Neural progenitor cell (in vitro differentiated cells): ENCODE data around the gene NF1. TPM values are rescaled to one million over a fixed set of nuclear protein-coding genes. Genes with fewer than 3 reads are reported as not detected.

ENCODE experiments used
- DNase-seq: peaks from one replicate; pipeline ENCODE4 v3.0.0-alpha.2; 2016; ENCODE audit warnings: low spot score
- H2AFZ ChIP-seq: fragments of 200-600 bp; sonication (generic); replicated peaks from 2 replicates; pipeline ENCODE4 v1.6.1; 2016; ENCODE audit warnings: antibody characterized with exemption
- H3F3A ChIP-seq: fragments of 200-600 bp; sonication (generic); 2 replicates; pipeline ENCODE4 v1.6.1; 2016; ENCODE audit warnings: antibody characterized with exemption, low read depth
- H3K27ac ChIP-seq: fragments of 200-600 bp; sonication (generic); 2 replicates; pipeline ENCODE4 v1.5.1; 2016; ENCODE audit warnings: mild to moderate bottlenecking
- H3K27me3 ChIP-seq: fragments of 200-600 bp; sonication (generic); 2 replicates; pipeline ENCODE4 v1.6.1; 2016; ENCODE audit warnings: mild to moderate bottlenecking, moderate library complexity
- H3K36me3 ChIP-seq: fragments of 200-600 bp; sonication (generic); 2 replicates; pipeline ENCODE4 v1.5.1; 2016
- H3K4me1 ChIP-seq: fragments of 200-600 bp; sonication (generic); 2 replicates; pipeline ENCODE4 v1.6.1; 2016; ENCODE audit warnings: mixed run types
- H3K4me2 ChIP-seq: fragments of 200-600 bp; sonication (generic); 2 replicates; pipeline ENCODE4 v1.6.1; 2016
- H3K4me3 ChIP-seq: fragments of 200-600 bp; sonication (generic); 2 replicates; pipeline ENCODE4 v1.5.1; 2016
- H3K79me2 ChIP-seq: fragments of 200-600 bp; sonication (generic); 2 replicates; pipeline ENCODE4 v1.6.1; 2016; ENCODE audit warnings: low read depth
- H3K9ac ChIP-seq: fragments of 200-600 bp; sonication (generic); 2 replicates; pipeline ENCODE4 v1.6.1; 2016
- H3K9me3 ChIP-seq: fragments of 200-600 bp; sonication (generic); 2 replicates; pipeline ENCODE4 v1.5.1; 2016; ENCODE audit warnings: low read depth
- H4K20me1 ChIP-seq: fragments of 200-600 bp; sonication (generic); 2 replicates; pipeline ENCODE4 v1.6.1; 2016; ENCODE audit warnings: low read depth
- H3K27ac Mint-ChIP-seq: 3 replicates; pipeline ENCODE4 v1.8.0; 2021; ENCODE audit warnings: mixed read lengths
- H3K27me3 Mint-ChIP-seq: 2 replicates; pipeline ENCODE4 v1.8.0; 2022; ENCODE audit warnings: low read depth, mild to moderate bottlenecking, inconsistent platforms, moderate library complexity, mixed read lengths; ENCODE audit not compliant: insufficient read depth
- H3K36me3 Mint-ChIP-seq: 3 replicates; pipeline ENCODE4 v1.8.0; 2021; ENCODE audit warnings: mixed read lengths
- H3K4me1 Mint-ChIP-seq: 3 replicates; pipeline ENCODE4 v1.8.0; 2021; ENCODE audit warnings: mixed read lengths
- H3K4me3 Mint-ChIP-seq: 3 replicates; pipeline ENCODE4 v1.8.0; 2021; ENCODE audit warnings: mild to moderate bottlenecking, moderate library complexity, mixed read lengths
- H3K9me3 Mint-ChIP-seq: 3 replicates; pipeline ENCODE4 v1.8.0; 2020; ENCODE audit warnings: mixed read lengths
- CTCF ChIP-seq: fragments of 200-600 bp; sonication (generic); IDR thresholded peaks from 2 replicates; pipeline ENCODE4 v1.5.1; 2017; ENCODE audit warnings: antibody characterized with exemption, mild to moderate bottlenecking
- EZH2 ChIP-seq: fragments of 200-600 bp; sonication (generic); IDR thresholded peaks from 2 replicates; pipeline ENCODE4 v1.6.1; 2017; ENCODE audit warnings: antibody characterized with exemption, mild to moderate bottlenecking, moderate library complexity
- EZH2phosphoT487 ChIP-seq: fragments of 200-600 bp; sonication (generic); IDR thresholded peaks from 2 replicates; pipeline ENCODE4 v1.6.1; 2017; ENCODE audit warnings: antibody characterized with exemption
- total RNA-seq: library from RNA; depleted of rRNA; stranded (reverse); fragments of >200 nt; gene quantifications from 2 replicates; pipeline ENCODE4 v1.2.3, GENCODE V29; 2015; ENCODE audit warnings: low replicate concordance

NF1 gene
- total RNA-seq, 1 donor from 2014 or later: 54.8 TPM

GRCh38 chr17:31273516-31273915 lies 178.7 kb downstream of the NF1 start:
- Histone ChIP-seq H3K27ac (no peak overlapping the region), H3K4me3 (no peak overlapping the region), H3K79me2 (no peaks in the 10 kb centered on the region), H3K4me1 (no peaks in the 10 kb centered on the region), H3K4me2 (no peak overlapping the region), H3F3A (no peaks in the 10 kb centered on the region), H3K9me3 (no peaks in the 10 kb centered on the region), H3K27me3 (no peaks in the 10 kb centered on the region), H3K9ac (no peak overlapping the region), H3K36me3 (peaks cover 2% of the 10 kb centered on the region), H4K20me1 (no peaks in the 10 kb centered on the region), H2AFZ (no peak overlapping the region)
- no peak for DNase-seq
- H3K27ac Mint-ChIP-seq: no peak overlapping the region
- TF ChIP-seq EZH2phosphoT487 (no peak), EZH2 (no peak), CTCF (no peak)
- H3K27me3 Mint-ChIP-seq: no peaks in the 10 kb centered on the region
- H3K9me3 Mint-ChIP-seq: no peaks in the 10 kb centered on the region
- peaks cover 12% of the 10 kb centered on the region for H3K4me1 Mint-ChIP-seq
- peaks cover 34% of the 10 kb centered on the region for H3K36me3 Mint-ChIP-seq
- H3K4me3 Mint-ChIP-seq: no peak overlapping the region

- Histone ChIP-seq H3K4me1 (peaks cover 3% of the 10 kb centered on the region), H3K4me3 (no peak overlapping the region), H3K79me2 (no peaks in the 10 kb centered on the region), H3K9ac (no peak overlapping the region), H3K36me3 (peaks cover 2% of the 10 kb centered on the region), H3F3A (no peaks in the 10 kb centered on the region), H3K27me3 (no peaks in the 10 kb centered on the region), H3K27ac (no peak overlapping the region), H3K9me3 (no peaks in the 10 kb centered on the region), H3K4me2 (no peak overlapping the region), H4K20me1 (no peaks in the 10 kb centered on the region), H2AFZ (no peak overlapping the region)
- Mint-ChIP-seq H3K27me3 (no peaks in the 10 kb centered on the region), H3K36me3 (peaks cover 31% of the 10 kb centered on the region), H3K4me1 (peaks cover 8% of the 10 kb centered on the region), H3K9me3 (no peaks in the 10 kb centered on the region), H3K4me3 (no peak overlapping the region), H3K27ac (no peak overlapping the region)
- DNase-seq: no peak
- TF ChIP-seq EZH2: no peak
- TF ChIP-seq EZH2phosphoT487: no peak
- TF ChIP-seq CTCF: no peak
Observed at GRCh38 chr17:31274252-31274651, 179.5 kb downstream of the NF1 start.

- H3K4me2 ChIP-seq: no peak overlapping the region
- H3K4me3 Mint-ChIP-seq: no peak overlapping the region
Observed at GRCh38 chr17:31275116-31275515, 180.3 kb downstream of the NF1 start.

More at GRCh38 chr17:31275116-31275515, 180.3 kb downstream of the NF1 start:
- H3K4me3 ChIP-seq: no peak overlapping the region
- no peaks in the 10 kb centered on the region for H3F3A ChIP-seq
- Mint-ChIP-seq H3K27me3 (no peaks in the 10 kb centered on the region), H3K36me3 (peaks cover 27% of the 10 kb centered on the region), H3K4me1 (no peaks in the 10 kb centered on the region), H3K27ac (no peak overlapping the region), H3K9me3 (no peaks in the 10 kb centered on the region)
- H3K4me1 ChIP-seq: peaks cover 9% of the 10 kb centered on the region
- DNase-seq: no peak
- H3K9me3 ChIP-seq: no peaks in the 10 kb centered on the region
- H3K79me2 ChIP-seq: no peaks in the 10 kb centered on the region
- TF ChIP-seq CTCF (no peak), EZH2 (no peak), EZH2phosphoT487 (no peak)
- H3K9ac ChIP-seq: no peak overlapping the region
- H4K20me1 ChIP-seq: no peaks in the 10 kb centered on the region
- H3K27ac ChIP-seq: no peak overlapping the region
- no peak overlapping the region for H2AFZ ChIP-seq
- peaks cover 2% of the 10 kb centered on the region for H3K36me3 ChIP-seq
- no peaks in the 10 kb centered on the region for H3K27me3 ChIP-seq
